Activated naive CD4-positive, alpha-beta T cell treated with anti-CD3 and anti-CD28 coated beads, Interleukin-2, amount 50 U/mL, for 72 hours (primary cell): ENCODE data around the gene PRCP. TPM values are rescaled to one million over a fixed set of nuclear protein-coding genes. Genes with fewer than 3 reads are reported as not detected.
"Not testable (repeated sequence)": the region's sequence is repeated elsewhere in the genome, so short reads cannot be mapped to it uniquely, and the experiment has no call there.

ENCODE experiments used
- ATAC-seq, 2 donors: fragments of 150-1000 bp; cut with Tn5 transposase; 2 replicates each; pipeline ENCODE4 v1.10.0; 2021; ENCODE audit warnings: mild to moderate bottlenecking in 2 of 2, moderate library complexity in 2 of 2
- DNase-seq, 2 donors: peaks; one replicate each; pipeline ENCODE4 v3.0.0; 2021 to 2022; ENCODE audit warnings: low spot score in 2 of 2
- H3K27ac Mint-ChIP-seq, 2 donors: one replicate each; pipeline ENCODE4 v1.8.0; 2022; ENCODE audit warnings: mild to moderate bottlenecking in 2 of 2, mixed read lengths in 2 of 2
- H3K36me3 Mint-ChIP-seq, 2 donors: one replicate each; pipeline ENCODE4 v1.8.0; 2022; ENCODE audit warnings: mixed read lengths in 2 of 2
- H3K9me3 Mint-ChIP-seq, 2 donors: one replicate each; pipeline ENCODE4 v1.8.0; 2022; ENCODE audit warnings: mixed read lengths in 2 of 2
- total RNA-seq, 2 donors: library from RNA; stranded (reverse); gene quantifications; one replicate each; pipeline ENCODE4 v1.2.3, GENCODE V29; 2022

Gene PRCP
- total RNA-seq, 2 donors from 2014 or later = 27.8 to 30.0 TPM

GRCh38 chr11:82922396-82923173 is 22.4 kb upstream of the PRCP start:
- not testable (repeated sequence) for H3K27ac Mint-ChIP-seq, ATAC-seq
- H3K36me3 Mint-ChIP-seq = peaks cover 40 to 50% of the 10 kb centered on the region in 2 donors

GRCh38 chr11:82920227-82920626 is 20.0 kb upstream of the PRCP start:
- not testable (repeated sequence) for DNase-seq

More at GRCh38 chr11:82922396-82923173, 22.4 kb upstream of the PRCP start:
- not testable (repeated sequence) for H3K9me3 Mint-ChIP-seq, DNase-seq

GRCh38 chr11:82919786-82920185 is 19.6 kb upstream of the PRCP start:
- DNase-seq, H3K9me3 Mint-ChIP-seq, ATAC-seq: not testable (repeated sequence)
- Mint-ChIP-seq H3K36me3 (peaks cover 45 to 68% of the 10 kb centered on the region in 2 donors), H3K27ac (peak overlapping the region in 1 of 2 donors; percentile 66)

More at GRCh38 chr11:82920227-82920626, 20.0 kb upstream of the PRCP start:
- not testable (repeated sequence) for H3K9me3 Mint-ChIP-seq, ATAC-seq
- H3K27ac Mint-ChIP-seq = peak overlapping the region; percentile 5 to 66
- H3K36me3 Mint-ChIP-seq = peaks cover 44 to 64% of the 10 kb centered on the region in 2 donors

DNA sequence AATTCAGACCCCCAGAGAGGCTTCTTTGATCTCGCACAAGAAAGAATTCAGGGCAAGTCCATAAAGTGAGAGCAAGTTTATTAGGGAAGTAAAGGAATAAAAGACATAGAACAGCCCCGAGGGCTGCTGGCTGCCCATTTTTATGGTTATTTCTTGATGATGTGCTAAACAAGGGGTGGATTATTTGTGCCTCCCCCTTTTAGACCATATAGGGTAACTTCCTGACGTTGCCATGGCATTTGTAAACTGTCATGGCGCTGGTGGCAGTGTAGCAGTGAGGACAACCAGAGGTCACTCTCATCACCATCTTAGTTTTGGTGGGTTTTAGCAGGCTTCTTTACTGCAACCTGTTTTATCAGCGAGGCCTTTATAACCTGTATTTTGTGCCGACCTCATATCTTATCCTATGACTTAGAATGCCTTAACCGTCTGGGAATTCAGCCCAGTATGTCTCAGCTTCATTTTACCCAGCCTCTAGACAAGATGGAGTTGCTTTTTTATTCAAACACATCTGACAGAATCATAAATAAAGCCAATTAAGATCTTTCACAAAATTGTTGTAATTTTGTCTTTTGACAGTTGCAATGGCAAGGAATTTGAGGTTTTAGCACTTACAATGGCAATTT is 8.9 kb upstream of the PRCP start:
- Mint-ChIP-seq H3K9me3 (peaks cover 5 to 6% of the 10 kb centered on the region in 2 donors), H3K36me3 (peaks cover 17 to 26% of the 10 kb centered on the region in 2 donors), H3K27ac (no peak overlapping the region)
- ATAC-seq = no peak
- DNase-seq = no peak

DNA sequence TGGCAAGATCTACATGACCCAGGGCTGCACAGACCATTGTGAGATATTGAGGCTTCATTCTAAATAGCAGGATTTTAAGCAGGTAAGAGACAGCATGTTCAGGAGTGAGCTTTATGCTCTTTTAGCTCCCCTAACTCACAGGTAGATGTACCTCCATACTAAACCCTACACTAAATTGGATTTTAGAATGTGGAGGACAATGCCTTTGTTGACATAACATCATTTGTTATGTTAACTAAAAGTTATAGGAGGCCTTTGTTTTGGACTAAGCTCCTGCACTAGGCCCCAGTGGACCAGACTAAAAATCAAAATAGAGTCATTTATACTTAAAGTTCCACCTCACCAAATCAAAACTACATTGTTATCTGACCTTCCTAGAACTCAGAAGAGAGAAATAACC is 8.1 kb upstream of the PRCP start:
- no peak overlapping the region for H3K27ac Mint-ChIP-seq
- peaks cover 5 to 6% of the 10 kb centered on the region in 2 donors for H3K9me3 Mint-ChIP-seq
- H3K36me3 Mint-ChIP-seq = peaks cover 17 to 24% of the 10 kb centered on the region in 2 donors
- DNase-seq = no peak
- ATAC-seq = no peak

- H3K9me3 Mint-ChIP-seq = peaks cover 5 to 6% of the 10 kb centered on the region in 2 donors
- no peak for ATAC-seq
These were observed 7.1 kb upstream of the PRCP start for GRCh38 chr11:82907371-82907770.

GRCh38 chr11:82906931-82907330 is 6.7 kb upstream of the PRCP start:
- DNase-seq (no peak), ATAC-seq (no peak)
- no peak overlapping the region for H3K27ac Mint-ChIP-seq
- peaks cover 17% of the 10 kb centered on the region in 2 donors for H3K36me3 Mint-ChIP-seq
- peaks cover 5 to 6% of the 10 kb centered on the region in 2 donors for H3K9me3 Mint-ChIP-seq

More at GRCh38 chr11:82907371-82907770, 7.1 kb upstream of the PRCP start:
- no peak for DNase-seq
- Mint-ChIP-seq H3K27ac (no peak overlapping the region), H3K36me3 (peaks cover 16 to 18% of the 10 kb centered on the region in 2 donors)

- Mint-ChIP-seq H3K36me3 (peaks cover 10 to 17% of the 10 kb centered on the region in 2 donors), H3K9me3 (peaks cover 0 to under 1% of the 10 kb centered on the region in 2 donors), H3K27ac (no peak overlapping the region)
- ATAC-seq (no peak), DNase-seq (no peak)
These were observed 6.0 kb upstream of the PRCP start for GRCh38 chr11:82906236-82906635.

DNA sequence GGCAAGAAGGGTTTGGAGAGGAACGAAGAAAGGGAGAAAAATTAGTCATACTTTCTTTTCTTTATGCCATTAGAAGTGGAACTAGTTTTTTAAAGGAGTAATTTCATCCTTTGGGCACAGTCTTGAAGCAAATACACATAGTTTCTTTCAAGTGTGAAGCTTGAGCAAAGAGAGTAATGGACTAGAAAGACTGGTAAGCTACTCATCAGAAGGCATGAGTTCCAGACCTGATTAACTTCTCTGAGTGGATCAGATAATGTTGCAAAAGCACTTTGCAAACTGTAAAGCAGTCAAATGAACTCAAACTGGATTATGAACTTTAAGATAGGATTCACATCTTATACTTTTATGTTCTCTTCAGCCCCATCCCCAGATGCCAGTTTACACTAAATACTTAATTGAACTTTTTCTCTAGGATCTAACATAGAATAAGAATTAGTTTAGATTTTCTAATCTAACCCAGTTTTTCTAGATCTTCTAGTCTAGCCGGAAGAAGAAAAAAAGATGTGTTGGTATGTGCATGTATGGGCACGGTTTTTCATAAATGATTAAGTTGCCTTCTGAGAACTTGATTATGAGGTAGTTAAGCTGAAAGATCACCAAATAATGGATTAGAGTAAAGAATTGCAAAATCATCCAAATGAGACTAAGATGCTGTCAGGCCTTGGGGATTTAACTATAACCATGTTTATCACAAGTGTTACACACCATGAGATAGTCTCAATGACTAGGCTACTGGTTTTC is 3.8 kb upstream of the PRCP start:
- DNase-seq = no peak
- Mint-ChIP-seq H3K9me3 (no peaks in the 10 kb centered on the region), H3K27ac (peak overlapping the region in 1 of 2 donors; percentile 26), H3K36me3 (peaks cover 5 to 23% of the 10 kb centered on the region in 2 donors)
- ATAC-seq = no peak

- DNase-seq (no peak), ATAC-seq (no peak)
- Mint-ChIP-seq H3K36me3 (peaks cover 5 to 23% of the 10 kb centered on the region in 2 donors), H3K9me3 (no peaks in the 10 kb centered on the region), H3K27ac (peak overlapping the region; percentile 22 to 98)
These were observed 2.6 kb upstream of the PRCP start for GRCh38 chr11:82902880-82903279.

GRCh38 chr11:82901922-82902485 is 1.8 kb upstream of the PRCP start:
- ATAC-seq (no peak), DNase-seq (no peak)
- Mint-ChIP-seq H3K9me3 (no peaks in the 10 kb centered on the region), H3K27ac (peak overlapping the region; percentile 46 to 98), H3K36me3 (peaks cover 5 to 23% of the 10 kb centered on the region in 2 donors)

DNA sequence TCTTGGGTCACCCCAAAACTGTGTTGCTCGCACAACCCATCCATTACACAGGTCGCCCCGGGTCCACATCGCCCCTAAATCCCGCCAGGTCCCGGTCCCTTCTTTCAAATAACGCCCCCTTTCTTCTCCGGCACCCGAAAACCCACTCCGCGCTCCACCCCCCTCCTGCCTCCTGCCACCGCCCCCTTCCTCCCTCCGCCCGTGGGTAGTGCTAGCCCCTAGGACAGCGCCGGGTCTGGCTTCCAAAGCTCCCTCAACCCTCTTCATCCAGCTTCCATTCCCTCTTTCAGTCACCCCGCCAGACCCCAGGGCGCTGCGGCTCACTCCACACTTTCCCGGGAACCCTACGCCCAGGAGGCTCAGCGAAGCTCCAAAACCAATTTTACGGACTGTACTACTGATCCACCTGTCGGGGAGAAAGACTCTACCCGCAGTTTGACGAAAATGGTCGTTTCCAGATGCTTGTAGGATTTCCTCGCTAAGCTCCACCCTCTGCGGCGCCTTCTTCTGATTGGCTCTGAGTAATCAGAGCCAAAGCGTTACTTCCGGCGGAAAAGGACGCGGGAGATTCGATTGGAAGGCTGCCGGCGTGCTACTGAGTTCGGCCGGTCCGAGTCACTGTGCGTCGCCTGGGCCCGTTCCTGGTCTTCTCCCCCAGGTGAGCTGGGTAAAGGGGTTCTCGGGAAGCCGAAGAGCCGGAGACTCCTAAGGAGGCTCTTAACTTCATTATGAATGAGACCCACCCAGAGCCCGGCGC is 1.1 kb upstream of the PRCP start, which contains the start of gene DDIAS:
DDIAS (plus strand) TSS at position 572 of the 757 bp plus-strand sequence. CDS start 13,003 bp downstream, outside the sequence.
- DNase-seq (peak; percentile 90), ATAC-seq (peak; percentile 72 to 76)
- H3K36me3 Mint-ChIP-seq = peaks cover 10 to 23% of the 10 kb centered on the region in 2 donors
- no peaks in the 10 kb centered on the region for H3K9me3 Mint-ChIP-seq
- peak within 1 kb of the TSS; percentile 98 to 99 for H3K27ac Mint-ChIP-seq

GRCh38 chr11:82899957-82900276 is 313 bp downstream of the PRCP start:
- Mint-ChIP-seq H3K36me3 (peaks cover 10 to 23% of the 10 kb centered on the region in 2 donors), H3K9me3 (no peaks in the 10 kb centered on the region), H3K27ac (peak overlapping the region; percentile 98 to 99)
- DNase-seq = no peak
- ATAC-seq = no peak

GRCh38 chr11:82899186-82899820 is 927 bp downstream of the PRCP start:
- DNase-seq = no peak
- H3K36me3 Mint-ChIP-seq = peaks cover 10 to 23% of the 10 kb centered on the region in 2 donors
- ATAC-seq = no peak

GRCh38 chr11:82898241-82898640 is 2.0 kb downstream of the PRCP start:
- DNase-seq (no peak), ATAC-seq (no peak)
- Mint-ChIP-seq H3K36me3 (peaks cover 10 to 23% of the 10 kb centered on the region in 2 donors), H3K27ac (no peak overlapping the region), H3K9me3 (no peaks in the 10 kb centered on the region)

More at GRCh38 chr11:82899186-82899820, 927 bp downstream of the PRCP start:
- H3K9me3 Mint-ChIP-seq = no peaks in the 10 kb centered on the region
- peak overlapping the region; percentile 98 to 99 for H3K27ac Mint-ChIP-seq
